ENCODE results near the gene NEGR1.
"Not testable (repeated sequence)": the region's sequence is repeated elsewhere in the genome, so short reads cannot be mapped to it uniquely, and the experiment has no call there.

The NEGR1 gene

GRCh38 chr1:71899881-71900280 lies 382.5 kb downstream of the NEGR1 start:
- no peak overlapping the region for H3K4me3 ChIP-seq (ENCODE audit: low read depth, low read length)
- DNase-seq (ENCODE audit: low read depth) = no peak
- no peak for TF ChIP-seq CTCF (conservative IDR thresholded peaks at IDR 0.05; ENCODE audit: low read depth, low read length)

GRCh38 chr1:71888166-71888565 lies 394.2 kb downstream of the NEGR1 start:
- not testable (repeated sequence) for H3K4me3 ChIP-seq (ENCODE audit: low read depth, low read length); DNase-seq (ENCODE audit: low read depth)

- TF ChIP-seq CTCF (conservative IDR thresholded peaks at IDR 0.05; ENCODE audit: low read depth, low read length) = no peak
- no peak for DNase-seq (ENCODE audit: low read depth)
- no peak overlapping the region for H3K4me3 ChIP-seq (ENCODE audit: low read depth, low read length)
Observed at GRCh38 chr1:71885171-71885570, 397.2 kb downstream of the NEGR1 start.

GRCh38 chr1:71882637-71883036 lies 399.7 kb downstream of the NEGR1 start:
- TF ChIP-seq CTCF (conservative IDR thresholded peaks at IDR 0.05; ENCODE audit: low read depth, low read length) = no peak
- no peak overlapping the region for H3K4me3 ChIP-seq (ENCODE audit: low read depth, low read length)
- no peak for DNase-seq (ENCODE audit: low read depth)

GRCh38 chr1:71882226-71882625 lies 400.1 kb downstream of the NEGR1 start:
- TF ChIP-seq CTCF (conservative IDR thresholded peaks at IDR 0.05; ENCODE audit: low read depth, low read length) = no peak
- no peak for DNase-seq (ENCODE audit: low read depth)

GRCh38 chr1:71881611-71882010 lies 400.7 kb downstream of the NEGR1 start:
- no peak for DNase-seq (ENCODE audit: low read depth)
- no peak for TF ChIP-seq CTCF (conservative IDR thresholded peaks at IDR 0.05; ENCODE audit: low read depth, low read length)
- H3K4me3 ChIP-seq (ENCODE audit: low read depth, low read length) = no peak overlapping the region

More at GRCh38 chr1:71882226-71882625, 400.1 kb downstream of the NEGR1 start:
- H3K4me3 ChIP-seq (ENCODE audit: low read depth, low read length) = no peak overlapping the region

GRCh38 chr1:71869326-71869725 lies 413.0 kb downstream of the NEGR1 start:
- DNase-seq (ENCODE audit: low read depth) = no peak
- TF ChIP-seq CTCF (conservative IDR thresholded peaks at IDR 0.05; ENCODE audit: low read depth, low read length) = no peak
- H3K4me3 ChIP-seq (ENCODE audit: low read depth, low read length) = no peak overlapping the region

GRCh38 chr1:71862756-71863155 lies 419.6 kb downstream of the NEGR1 start:
- no peak for DNase-seq (ENCODE audit: low read depth)

More at GRCh38 chr1:71862756-71863155, 419.6 kb downstream of the NEGR1 start:
- TF ChIP-seq CTCF (conservative IDR thresholded peaks at IDR 0.05; ENCODE audit: low read depth, low read length) = no peak
- H3K4me3 ChIP-seq (ENCODE audit: low read depth, low read length) = no peak overlapping the region

Data from choroid plexus epithelial cell (primary cell).